Measurements from ENCODE around the gene TMCC3.

The TMCC3 gene

DNA sequence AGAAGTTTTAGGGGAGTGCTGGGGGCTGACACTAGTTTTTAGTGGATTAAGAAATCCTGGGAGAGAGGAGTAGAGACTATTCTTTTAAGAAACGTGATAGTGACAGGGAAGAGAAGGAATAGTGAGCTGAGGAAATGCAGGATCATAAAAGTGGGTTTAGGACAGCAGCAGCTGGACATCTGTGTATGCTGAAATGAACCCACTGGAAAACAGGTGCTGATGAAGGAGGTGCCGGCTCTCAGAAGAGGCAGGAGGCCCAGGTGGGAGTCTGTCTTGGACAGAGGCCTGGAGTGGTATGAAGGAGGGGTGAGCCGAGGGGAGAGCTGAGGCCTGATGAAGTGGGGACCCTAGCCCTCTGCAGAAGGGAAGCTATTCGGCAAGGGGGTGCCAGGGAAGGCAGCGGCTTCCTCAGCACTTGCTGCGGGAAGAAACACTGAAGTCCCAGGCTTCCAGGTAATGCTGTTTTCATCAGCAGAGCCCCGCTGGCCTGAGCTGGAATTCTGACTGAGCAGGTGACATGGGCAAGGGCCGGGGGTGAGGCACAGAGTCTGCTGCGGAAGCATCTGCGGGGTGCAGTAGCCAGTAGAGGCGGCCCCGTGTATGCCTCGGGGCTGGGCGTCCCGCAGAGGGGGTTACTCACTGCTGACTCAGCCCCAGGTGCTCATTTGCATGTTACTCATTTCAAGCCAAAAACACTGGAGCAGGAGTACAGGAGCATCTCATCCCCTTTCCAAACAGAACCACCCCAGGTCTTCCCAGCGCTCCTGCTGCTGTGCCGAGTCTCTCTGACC is 89.7 kb downstream of the TMCC3 start:
- H3K4me3 ChIP-seq (ENCODE audit: low read depth in 1 of 2, low read length in 2 of 2), result no peak overlapping the region
- no peak overlapping the region for H3K27ac ChIP-seq (ENCODE audit: low read length)
- H4K20me1 ChIP-seq (ENCODE audit: insufficient read depth, low read length), result no peaks in the 10 kb centered on the region
- H3K79me2 ChIP-seq (ENCODE audit: insufficient read depth, low read length), result no peaks in the 10 kb centered on the region
- no peak for DNase-seq
- H3K4me2 ChIP-seq (ENCODE audit: insufficient read depth, low read length), result no peak overlapping the region
- H3K36me3 ChIP-seq (ENCODE audit: insufficient read depth, low read length), result no peaks in the 10 kb centered on the region
- ATAC-seq (ENCODE audit: insufficient read depth, low read depth), result no peak
- no peak for TF ChIP-seq CTCF (IDR thresholded peaks at IDR 0.05; ENCODE audit: borderline replicate concordance, extremely low read depth, low read length, poor library complexity, severe bottlenecking)
- no peak for TF ChIP-seq EZH2 (IDR thresholded peaks at IDR 0.05; ENCODE audit: borderline replicate concordance, low read depth, low read length, severe bottlenecking)
- no peaks in the 10 kb centered on the region for H3K9me3 ChIP-seq (ENCODE audit: insufficient read depth, low read length, severe bottlenecking)
- no peak overlapping the region for H2AFZ ChIP-seq (ENCODE audit: low read depth, low read length)
- no peaks in the 10 kb centered on the region for H3K27me3 ChIP-seq (ENCODE audit: insufficient read depth, low read length, poor library complexity)
- no peak overlapping the region for H3K9ac ChIP-seq (ENCODE audit: low read depth, low read length)
- H3K4me1 ChIP-seq (ENCODE audit: insufficient read depth, low read length), result no peaks in the 10 kb centered on the region

DNA sequence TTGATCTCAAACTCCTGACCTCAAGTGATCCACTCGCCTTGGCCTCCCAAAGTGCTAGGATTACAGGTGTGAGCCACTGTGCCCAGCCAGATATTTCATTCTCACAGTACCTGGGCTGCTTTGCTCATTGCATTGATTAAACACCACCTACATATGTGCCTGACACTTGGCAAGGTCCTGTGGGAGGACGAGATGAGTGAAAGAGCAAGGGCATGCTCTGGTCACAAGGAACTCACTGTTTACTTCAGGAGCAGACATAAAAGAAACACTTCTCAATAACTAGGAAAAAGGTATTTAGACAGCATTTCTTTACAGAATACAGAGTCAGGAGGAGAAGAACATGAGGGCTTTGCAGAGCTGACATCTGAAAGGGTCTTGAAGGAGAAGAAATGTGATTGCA is 91.7 kb downstream of the TMCC3 start:
- H3K9ac ChIP-seq (ENCODE audit: low read depth, low read length), result no peak overlapping the region
- ATAC-seq (ENCODE audit: insufficient read depth, low read depth), result no peak
- no peaks in the 10 kb centered on the region for H3K4me1 ChIP-seq (ENCODE audit: insufficient read depth, low read length)
- H2AFZ ChIP-seq (ENCODE audit: low read depth, low read length), result no peak overlapping the region
- no peaks in the 10 kb centered on the region for H3K79me2 ChIP-seq (ENCODE audit: insufficient read depth, low read length)
- no peak for DNase-seq
- H3K27ac ChIP-seq (ENCODE audit: low read length), result no peak overlapping the region
- no peaks in the 10 kb centered on the region for H3K9me3 ChIP-seq (ENCODE audit: insufficient read depth, low read length, severe bottlenecking)
- H3K4me2 ChIP-seq (ENCODE audit: insufficient read depth, low read length), result no peak overlapping the region
- no peaks in the 10 kb centered on the region for H4K20me1 ChIP-seq (ENCODE audit: insufficient read depth, low read length)
- H3K4me3 ChIP-seq (ENCODE audit: low read depth in 1 of 2, low read length in 2 of 2), result no peak overlapping the region
- H3K27me3 ChIP-seq (ENCODE audit: insufficient read depth, low read length, poor library complexity), result no peaks in the 10 kb centered on the region
- TF ChIP-seq CTCF (IDR thresholded peaks at IDR 0.05; ENCODE audit: borderline replicate concordance, extremely low read depth, low read length, poor library complexity, severe bottlenecking), result no peak
- TF ChIP-seq EZH2 (IDR thresholded peaks at IDR 0.05; ENCODE audit: borderline replicate concordance, low read depth, low read length, severe bottlenecking), result no peak
- no peaks in the 10 kb centered on the region for H3K36me3 ChIP-seq (ENCODE audit: insufficient read depth, low read length)

DNA sequence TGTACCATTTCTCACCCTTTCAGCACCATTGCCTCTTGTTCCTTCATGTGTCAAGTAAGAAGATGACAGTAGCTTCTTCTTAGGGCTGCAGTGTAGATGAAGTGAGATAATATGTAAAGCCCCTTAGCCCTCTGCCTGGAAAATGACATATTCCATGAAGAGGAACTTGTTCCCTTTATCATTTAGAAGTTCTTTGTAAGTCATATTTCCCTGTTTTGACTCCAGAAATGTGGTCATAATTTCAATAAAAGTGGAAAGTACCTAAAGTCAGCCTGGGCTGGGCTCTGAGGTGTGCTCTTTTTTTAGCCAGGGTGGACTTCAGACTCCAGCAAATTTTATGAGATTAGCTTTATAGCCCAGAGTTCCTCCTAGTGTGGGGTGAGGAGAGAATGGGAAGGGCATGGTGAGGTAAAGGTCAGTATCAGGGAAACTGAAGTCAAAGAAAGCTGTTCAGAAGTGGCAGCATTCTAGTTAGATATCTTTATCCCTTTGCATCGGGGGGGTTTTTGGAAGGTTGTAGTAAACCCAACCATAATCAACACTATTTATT is 92.5 kb downstream of the TMCC3 start:
- Histone ChIP-seq H2AFZ (ENCODE audit: low read depth, low read length) (no peak overlapping the region), H3K36me3 (ENCODE audit: insufficient read depth, low read length) (no peaks in the 10 kb centered on the region), H3K27me3 (ENCODE audit: insufficient read depth, low read length, poor library complexity) (no peaks in the 10 kb centered on the region), H3K4me1 (ENCODE audit: insufficient read depth, low read length) (no peaks in the 10 kb centered on the region), H3K79me2 (ENCODE audit: insufficient read depth, low read length) (no peaks in the 10 kb centered on the region), H4K20me1 (ENCODE audit: insufficient read depth, low read length) (no peaks in the 10 kb centered on the region), H3K9me3 (ENCODE audit: insufficient read depth, low read length, severe bottlenecking) (no peaks in the 10 kb centered on the region), H3K9ac (ENCODE audit: low read depth, low read length) (no peak overlapping the region), H3K4me2 (ENCODE audit: insufficient read depth, low read length) (no peak overlapping the region), H3K4me3 (ENCODE audit: low read depth in 1 of 2, low read length in 2 of 2) (no peak overlapping the region), H3K27ac (ENCODE audit: low read length) (no peak overlapping the region)
- TF ChIP-seq EZH2 (IDR thresholded peaks at IDR 0.05; ENCODE audit: borderline replicate concordance, low read depth, low read length, severe bottlenecking) (no peak), CTCF (IDR thresholded peaks at IDR 0.05; ENCODE audit: borderline replicate concordance, extremely low read depth, low read length, poor library complexity, severe bottlenecking) (no peak)
- no peak for DNase-seq
- no peak for ATAC-seq (ENCODE audit: insufficient read depth, low read depth)
